Thymus (tissue), 11 donors: ENCODE data around the gene LAMA2. TPM values are rescaled to one million over a fixed set of nuclear protein-coding genes. Genes with fewer than 3 reads are reported as not detected.

Experiments used
- DNase-seq, 9 donors: peaks; one replicate each; pipeline ENCODE4 v3.0.0-alpha.2; 2013; ENCODE audit warnings: low spot score in 9 of 9, low read depth in 6 of 9, missing footprints in 1 of 9
- H3K27ac ChIP-seq, 2 donors: one replicate each; pipeline ENCODE4 v1.5.1; 2013; ENCODE audit warnings: control low read depth in 1 of 2, low read depth in 1 of 2, low read length in 1 of 2, mild to moderate bottlenecking in 1 of 2, moderate library complexity in 1 of 2
- H3K27me3 ChIP-seq, 2 donors: one replicate each; pipeline ENCODE4 v1.5.1; 2013; ENCODE audit warnings: low read length in 1 of 2; ENCODE audit not compliant: control insufficient read depth in 2 of 2, insufficient read depth in 1 of 2
- H3K36me3 ChIP-seq, 2 donors: one replicate each; pipeline ENCODE4 v1.5.1; 2013; ENCODE audit warnings: low read length in 1 of 2, mild to moderate bottlenecking in 1 of 2, moderate library complexity in 1 of 2; ENCODE audit not compliant: control insufficient read depth in 2 of 2, insufficient read depth in 2 of 2
- H3K4me1 ChIP-seq, 2 donors: one replicate each; pipeline ENCODE4 v1.5.1; 2013; ENCODE audit warnings: low read length in 2 of 2; ENCODE audit not compliant: control insufficient read depth in 2 of 2, insufficient read depth in 2 of 2
- H3K4me3 ChIP-seq, 2 donors: one replicate each; pipeline ENCODE4 v1.5.1; 2013; ENCODE audit warnings: low read length in 2 of 2, control low read depth in 1 of 2, mild to moderate bottlenecking in 1 of 2
- H3K9me3 ChIP-seq, 2 donors: one replicate each; pipeline ENCODE4 v1.5.1; 2013; ENCODE audit warnings: low read length in 1 of 2, mild to moderate bottlenecking in 1 of 2; ENCODE audit not compliant: control insufficient read depth in 2 of 2, insufficient read depth in 1 of 2
- WGBS: extraction: QIAGEN DNeasy Blood & Tissue Kit; methylation state at CpG from one replicate; pipeline ENCODE4 v1.1.7; 2013; 5-methylcytosine and 5-hydroxymethylcytosine counted together
- polyA plus RNA-seq: library from polyadenylated mRNA; stranded (reverse); fragments of 200-250 nt; gene quantifications from one replicate; pipeline ENCODE4 v1.2.3, GENCODE V29; 2013
- total RNA-seq: library from RNA; stranded (reverse); fragments of 120-200 nt; gene quantifications from one replicate; pipeline ENCODE4 v1.2.4, GENCODE V29; 2013
- donor health status: healthy.

LAMA2 gene
- total and polyA plus RNA-seq, 2 donors: 2.4 to 4.0 TPM

GRCh38 chr6:128979071-128979470, 96.1 kb downstream of the LAMA2 start:
- H3K4me3 ChIP-seq: no peak overlapping the region
- WGBS: 87% methylated on average over 2 of the region's 2 CpGs
- H3K9me3 ChIP-seq: no peaks in the 10 kb centered on the region
- H3K4me1 ChIP-seq: no peaks in the 10 kb centered on the region
- no peak for DNase-seq
- H3K27ac ChIP-seq: no peak overlapping the region
- H3K27me3 ChIP-seq: no peaks in the 10 kb centered on the region
- no peaks in the 10 kb centered on the region for H3K36me3 ChIP-seq

GRCh38 chr6:128981716-128982115, 98.8 kb downstream of the LAMA2 start:
- whole genome bisulfite sequencing: 85% methylated on average over 3 of the region's 3 CpGs

GRCh38 chr6:128990360-128990759, 107.4 kb downstream of the LAMA2 start:
- DNase-seq: no peak
- Histone ChIP-seq H3K9me3 (no peaks in the 10 kb centered on the region), H3K4me3 (no peak overlapping the region), H3K36me3 (no peaks in the 10 kb centered on the region), H3K4me1 (no peaks in the 10 kb centered on the region), H3K27me3 (no peaks in the 10 kb centered on the region), H3K27ac (no peak overlapping the region)
- 83% methylated on average over 3 of the region's 3 CpGs for WGBS

More at GRCh38 chr6:128981716-128982115, 98.8 kb downstream of the LAMA2 start:
- Histone ChIP-seq H3K4me1 (no peaks in the 10 kb centered on the region), H3K9me3 (no peaks in the 10 kb centered on the region), H3K27me3 (no peaks in the 10 kb centered on the region), H3K36me3 (no peaks in the 10 kb centered on the region), H3K27ac (no peak overlapping the region), H3K4me3 (no peak overlapping the region)
- DNase-seq: no peak

GRCh38 chr6:128990915-128991314, 108.0 kb downstream of the LAMA2 start:
- DNase-seq: no peak
- no peaks in the 10 kb centered on the region for H3K4me1 ChIP-seq
- H3K4me3 ChIP-seq: no peak overlapping the region
- H3K27ac ChIP-seq: no peak overlapping the region
- no peaks in the 10 kb centered on the region for H3K27me3 ChIP-seq
- 91% methylated on average over 8 of the region's 8 CpGs for WGBS
- no peaks in the 10 kb centered on the region for H3K9me3 ChIP-seq
- no peaks in the 10 kb centered on the region for H3K36me3 ChIP-seq

GRCh38 chr6:128993166-128993565, 110.2 kb downstream of the LAMA2 start:
- Histone ChIP-seq H3K4me3 (no peak overlapping the region), H3K27ac (no peak overlapping the region)
- WGBS: 96% methylated on average over 4 of the region's 4 CpGs

GRCh38 chr6:128997880-128998279, 114.9 kb downstream of the LAMA2 start:
- H3K9me3 ChIP-seq: peaks cover 0 to 3% of the 10 kb centered on the region in 2 donors
- 94% methylated on average over 5 of the region's 5 CpGs for WGBS

More at GRCh38 chr6:128993166-128993565, 110.2 kb downstream of the LAMA2 start:
- no peaks in the 10 kb centered on the region for H3K4me1 ChIP-seq
- no peaks in the 10 kb centered on the region for H3K27me3 ChIP-seq
- no peak for DNase-seq
- no peaks in the 10 kb centered on the region for H3K36me3 ChIP-seq
- H3K9me3 ChIP-seq: peaks cover 0 to 3% of the 10 kb centered on the region in 2 donors

GRCh38 chr6:129006724-129007514, 124.0 kb downstream of the LAMA2 start:
- no peak for DNase-seq
- 63% methylated on average over 4 of the region's 4 CpGs for WGBS
- Histone ChIP-seq H3K9me3 (no peaks in the 10 kb centered on the region), H3K27ac (no peak overlapping the region), H3K36me3 (no peaks in the 10 kb centered on the region), H3K4me3 (no peak overlapping the region), H3K27me3 (no peaks in the 10 kb centered on the region), H3K4me1 (no peaks in the 10 kb centered on the region)

More at GRCh38 chr6:128997880-128998279, 114.9 kb downstream of the LAMA2 start:
- H3K27me3 ChIP-seq: no peaks in the 10 kb centered on the region
- DNase-seq: no peak
- H3K4me1 ChIP-seq: no peaks in the 10 kb centered on the region
- H3K4me3 ChIP-seq: no peak overlapping the region
- no peaks in the 10 kb centered on the region for H3K36me3 ChIP-seq
- no peak overlapping the region for H3K27ac ChIP-seq

GRCh38 chr6:129007701-129008373, 124.9 kb downstream of the LAMA2 start:
- no peaks in the 10 kb centered on the region for H3K36me3 ChIP-seq
- H3K9me3 ChIP-seq: no peaks in the 10 kb centered on the region
- no peak overlapping the region for H3K4me3 ChIP-seq
- DNase-seq: no peak
- no peaks in the 10 kb centered on the region for H3K27me3 ChIP-seq
- 93% methylated on average over 4 of the region's 4 CpGs for WGBS
- no peak overlapping the region for H3K27ac ChIP-seq
- H3K4me1 ChIP-seq: no peaks in the 10 kb centered on the region

- Histone ChIP-seq H3K4me3 (no peak overlapping the region), H3K27me3 (no peaks in the 10 kb centered on the region), H3K9me3 (no peaks in the 10 kb centered on the region), H3K4me1 (no peaks in the 10 kb centered on the region), H3K27ac (no peak overlapping the region), H3K36me3 (no peaks in the 10 kb centered on the region)
- no peak for DNase-seq
- 89% methylated on average over 2 of the region's 2 CpGs for WGBS
Observed at GRCh38 chr6:129008591-129008990, 125.7 kb downstream of the LAMA2 start.
